ENCODE results near the gene CACNG3.
"Not testable (repeated sequence)": the region's sequence is repeated elsewhere in the genome, so short reads cannot be mapped to it uniquely, and the experiment has no call there.

The CACNG3 gene

GRCh38 chr16:24322106-24322505 is 66.0 kb downstream of the CACNG3 start:
- no peak overlapping the region for H3K4me3 ChIP-seq (ENCODE audit: low read depth, low read length)
- no peak for DNase-seq (ENCODE audit: low read depth)
- TF ChIP-seq CTCF (IDR thresholded peaks at IDR 0.05; ENCODE audit: low read depth, low read length, missing control alignments): no peak

- no peak for DNase-seq (ENCODE audit: low read depth)
- no peak for TF ChIP-seq CTCF (IDR thresholded peaks at IDR 0.05; ENCODE audit: low read depth, low read length, missing control alignments)
- no peak overlapping the region for H3K4me3 ChIP-seq (ENCODE audit: low read depth, low read length)
Observed at GRCh38 chr16:24324421-24324820, 68.3 kb downstream of the CACNG3 start.

GRCh38 chr16:24328835-24329452 is 72.8 kb downstream of the CACNG3 start:
- no peak for TF ChIP-seq CTCF (IDR thresholded peaks at IDR 0.05; ENCODE audit: low read depth, low read length, missing control alignments)
- no peak overlapping the region for H3K4me3 ChIP-seq (ENCODE audit: low read depth, low read length)
- no peak for DNase-seq (ENCODE audit: low read depth)

- H3K4me3 ChIP-seq (ENCODE audit: low read depth, low read length): no peak overlapping the region
Observed at GRCh38 chr16:24332178-24332577, 76.0 kb downstream of the CACNG3 start.

GRCh38 chr16:24332582-24333090 is 76.5 kb downstream of the CACNG3 start:
- H3K4me3 ChIP-seq (ENCODE audit: low read depth, low read length): no peak overlapping the region
- no peak for TF ChIP-seq CTCF (IDR thresholded peaks at IDR 0.05; ENCODE audit: low read depth, low read length, missing control alignments)
- no peak for DNase-seq (ENCODE audit: low read depth)

More at GRCh38 chr16:24332178-24332577, 76.0 kb downstream of the CACNG3 start:
- DNase-seq (ENCODE audit: low read depth): no peak
- TF ChIP-seq CTCF (IDR thresholded peaks at IDR 0.05; ENCODE audit: low read depth, low read length, missing control alignments): no peak

- no peak for DNase-seq (ENCODE audit: low read depth)
- no peak for TF ChIP-seq CTCF (IDR thresholded peaks at IDR 0.05; ENCODE audit: low read depth, low read length, missing control alignments)
- H3K4me3 ChIP-seq (ENCODE audit: low read depth, low read length): no peak overlapping the region
Observed at GRCh38 chr16:24336491-24336890, 80.4 kb downstream of the CACNG3 start.

GRCh38 chr16:24337013-24337412 is 80.9 kb downstream of the CACNG3 start:
- TF ChIP-seq CTCF (IDR thresholded peaks at IDR 0.05; ENCODE audit: low read depth, low read length, missing control alignments): no peak
- no peak overlapping the region for H3K4me3 ChIP-seq (ENCODE audit: low read depth, low read length)
- no peak for DNase-seq (ENCODE audit: low read depth)

GRCh38 chr16:24343829-24344228 is 87.7 kb downstream of the CACNG3 start:
- H3K4me3 ChIP-seq (ENCODE audit: low read depth, low read length); DNase-seq (ENCODE audit: low read depth): not testable (repeated sequence)

Measured in GM12864 (cell line).